HG03457 (cell line): Measurements from ENCODE around the gene SLC2A4RG.

ENCODE experiments used
- ATAC-seq: cut with Tn5 transposase; IDR thresholded peaks from one replicate; pipeline ENCODE4 v1.9.1; 2021; ENCODE audit warnings: moderate number of reproducible peaks; ENCODE audit not compliant: unreplicated experiment

SLC2A4RG gene, protein sequence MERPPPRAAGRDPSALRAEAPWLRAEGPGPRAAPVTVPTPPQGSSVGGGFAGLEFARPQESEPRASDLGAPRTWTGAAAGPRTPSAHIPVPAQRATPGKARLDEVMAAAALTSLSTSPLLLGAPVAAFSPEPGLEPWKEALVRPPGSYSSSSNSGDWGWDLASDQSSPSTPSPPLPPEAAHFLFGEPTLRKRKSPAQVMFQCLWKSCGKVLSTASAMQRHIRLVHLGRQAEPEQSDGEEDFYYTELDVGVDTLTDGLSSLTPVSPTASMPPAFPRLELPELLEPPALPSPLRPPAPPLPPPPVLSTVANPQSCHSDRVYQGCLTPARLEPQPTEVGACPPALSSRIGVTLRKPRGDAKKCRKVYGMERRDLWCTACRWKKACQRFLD

DNA sequence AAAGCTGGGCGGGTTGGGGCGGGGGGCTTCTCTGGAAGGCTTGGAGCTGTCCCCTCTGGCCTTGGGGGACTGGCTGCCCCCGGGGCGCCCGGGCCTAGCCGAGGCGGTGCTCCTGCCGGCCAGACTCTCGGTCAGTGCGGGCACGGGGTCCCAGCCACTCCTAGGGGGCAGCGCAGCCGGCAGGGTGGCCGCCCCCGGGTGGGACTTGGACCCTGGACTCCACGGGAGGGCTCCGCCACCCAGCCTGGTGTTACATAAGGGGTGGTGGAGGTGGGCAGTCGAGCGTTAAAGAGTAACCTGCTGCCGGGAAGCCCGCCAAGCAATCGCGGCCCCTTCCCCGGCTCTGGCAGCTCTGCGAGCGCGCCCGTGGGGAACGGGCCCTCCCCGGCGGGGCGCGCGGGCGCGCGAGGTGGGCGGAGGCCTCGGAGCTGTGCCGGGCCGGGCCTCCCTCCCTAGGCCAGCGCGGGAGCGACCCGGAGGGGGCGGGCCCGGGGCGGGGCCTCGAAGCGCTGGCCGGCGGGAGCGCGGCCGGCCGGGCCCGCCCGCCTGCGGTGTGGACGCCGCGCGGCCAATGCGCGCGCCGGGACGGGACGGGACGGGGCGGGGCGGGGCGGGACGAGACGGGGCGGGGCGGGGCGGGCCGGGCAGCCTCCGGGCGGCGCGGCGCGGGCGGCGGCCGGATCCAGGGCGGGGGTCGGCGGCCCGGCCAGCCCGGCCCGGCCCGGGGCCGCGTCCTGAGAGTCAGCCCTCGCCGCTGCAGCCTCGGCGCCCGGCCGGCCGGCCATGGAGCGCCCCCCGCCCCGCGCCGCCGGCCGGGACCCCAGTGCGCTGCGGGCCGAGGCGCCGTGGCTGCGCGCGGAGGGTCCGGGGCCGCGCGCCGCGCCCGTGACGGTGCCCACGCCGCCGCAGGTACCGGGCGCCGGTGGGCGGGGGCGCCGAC lies at the start of gene SLC2A4RG:
Gene SLC2A4RG (plus strand): TSS at position 647 of the 940 bp plus-strand sequence. CDS start 137 bp downstream, at position 784.
- no peak for ATAC-seq

DNA sequence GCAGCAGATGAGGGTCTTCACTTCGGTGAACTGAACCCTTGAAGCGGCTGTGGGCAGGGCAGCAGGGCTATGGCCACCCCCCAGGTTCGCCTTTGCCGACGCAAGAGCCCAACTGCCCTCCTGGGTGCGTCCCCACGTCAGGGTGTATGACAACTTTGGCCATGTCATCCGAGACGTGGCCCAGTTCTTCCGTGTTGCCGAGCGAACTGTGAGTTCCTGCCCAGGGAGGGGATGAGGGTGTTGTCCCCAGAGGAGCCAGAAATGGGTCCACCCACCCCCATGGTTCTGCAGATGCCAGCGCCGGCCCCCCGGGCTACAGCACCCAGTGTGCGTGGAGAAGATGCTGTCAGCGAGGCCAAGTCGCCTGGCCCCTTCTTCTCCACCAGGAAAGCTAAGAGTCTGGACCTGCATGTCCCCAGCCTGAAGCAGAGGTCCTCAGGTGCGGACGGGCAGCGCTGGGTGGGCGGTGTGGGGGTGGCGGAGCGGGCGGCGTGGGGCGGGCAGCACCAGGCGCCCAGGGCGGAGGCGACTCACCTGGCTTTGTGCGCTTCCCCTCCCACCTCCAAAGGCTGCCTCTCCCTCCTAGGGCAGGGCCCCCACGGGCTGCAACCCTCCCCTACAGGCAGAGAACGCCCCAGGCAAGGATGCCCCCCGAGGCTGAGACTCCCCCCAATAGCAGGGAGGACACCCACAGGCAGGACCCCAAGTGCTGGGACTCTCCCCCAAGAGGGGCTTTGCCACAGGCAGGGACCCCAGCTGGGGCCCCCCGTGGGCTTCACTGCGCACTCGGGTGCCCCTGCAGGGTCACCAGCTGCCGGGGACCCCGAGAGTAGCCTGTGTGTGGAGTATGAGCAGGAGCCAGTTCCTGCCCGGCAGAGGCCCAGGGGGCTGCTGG lies 49.3 kb upstream of the SLC2A4RG start:
- no peak for ATAC-seq

DNA sequence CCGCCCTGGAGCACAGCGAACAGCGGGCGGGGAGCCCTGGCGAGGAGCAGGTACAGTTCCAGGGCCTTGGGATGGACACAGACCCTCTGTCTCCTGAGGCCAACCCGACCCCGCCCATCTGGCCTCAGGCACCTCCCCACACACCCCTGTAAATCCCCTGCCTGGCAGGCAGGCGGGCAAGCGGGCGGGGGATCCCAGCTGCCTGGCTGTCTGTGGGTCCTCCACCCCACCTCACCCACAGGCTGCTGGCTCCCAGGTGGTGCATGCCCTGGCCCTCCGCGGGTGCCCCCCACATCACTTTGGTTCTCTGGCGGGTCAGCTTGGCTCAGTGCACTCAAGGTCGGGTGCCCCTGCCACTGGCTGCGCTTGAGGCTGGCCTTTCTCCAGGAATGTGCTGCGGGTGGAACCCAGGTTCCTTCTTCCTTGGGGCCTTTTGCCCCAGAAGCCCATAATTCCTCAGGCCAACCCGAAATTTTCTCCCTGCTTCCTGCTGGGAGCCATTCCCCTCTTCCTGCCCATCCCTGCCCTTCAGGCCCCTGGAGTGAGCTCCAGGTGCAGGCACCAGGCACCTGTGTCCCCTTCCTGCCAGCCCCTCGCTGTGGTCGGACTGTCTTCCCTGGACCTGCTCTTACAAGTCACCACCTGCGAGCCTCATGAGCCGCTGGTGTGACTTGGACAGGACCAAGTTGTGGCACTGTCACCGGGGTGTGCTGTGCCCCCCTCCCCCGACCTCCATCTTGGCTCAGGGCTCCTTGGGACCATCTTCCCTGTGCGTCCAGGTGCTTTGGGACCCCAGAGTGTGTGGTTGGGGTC lies 48.5 kb upstream of the SLC2A4RG start:
- no peak for ATAC-seq

DNA sequence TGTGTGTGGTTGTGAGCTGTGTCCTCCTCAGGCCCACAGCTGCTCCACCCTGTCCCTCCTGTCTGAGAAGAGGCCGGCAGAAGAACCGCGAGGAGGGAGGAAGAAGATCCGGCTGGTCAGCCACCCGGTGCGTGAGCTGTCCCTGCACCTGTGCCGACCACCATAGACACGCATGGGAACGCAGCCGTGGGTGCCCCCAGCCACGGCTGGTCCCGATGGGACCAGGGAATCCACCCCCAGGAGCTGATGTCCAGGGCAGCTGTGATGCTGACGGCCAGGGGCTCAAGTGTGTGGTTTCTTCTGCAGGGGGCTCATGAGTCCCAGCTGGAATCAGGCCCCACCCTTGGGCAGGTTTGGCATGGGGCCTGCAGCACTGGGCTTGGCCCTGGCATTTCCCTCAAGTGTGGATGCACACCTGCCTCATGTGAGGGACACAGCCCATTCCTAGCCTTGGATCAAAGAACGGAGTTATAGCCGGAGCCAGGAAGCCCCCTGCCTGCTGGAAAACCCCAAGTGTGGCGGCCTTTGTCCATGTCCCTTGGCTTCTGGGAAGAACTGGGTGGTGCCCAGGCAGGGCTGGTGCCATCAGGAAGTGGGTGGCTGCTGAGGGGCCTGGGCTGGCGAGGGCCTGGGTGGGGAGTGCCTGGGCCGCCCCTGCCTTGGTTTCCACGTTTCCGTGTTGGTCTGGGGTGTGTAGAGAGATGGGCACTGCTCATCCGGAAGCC lies 47.7 kb upstream of the SLC2A4RG start:
- ATAC-seq = no peak

DNA sequence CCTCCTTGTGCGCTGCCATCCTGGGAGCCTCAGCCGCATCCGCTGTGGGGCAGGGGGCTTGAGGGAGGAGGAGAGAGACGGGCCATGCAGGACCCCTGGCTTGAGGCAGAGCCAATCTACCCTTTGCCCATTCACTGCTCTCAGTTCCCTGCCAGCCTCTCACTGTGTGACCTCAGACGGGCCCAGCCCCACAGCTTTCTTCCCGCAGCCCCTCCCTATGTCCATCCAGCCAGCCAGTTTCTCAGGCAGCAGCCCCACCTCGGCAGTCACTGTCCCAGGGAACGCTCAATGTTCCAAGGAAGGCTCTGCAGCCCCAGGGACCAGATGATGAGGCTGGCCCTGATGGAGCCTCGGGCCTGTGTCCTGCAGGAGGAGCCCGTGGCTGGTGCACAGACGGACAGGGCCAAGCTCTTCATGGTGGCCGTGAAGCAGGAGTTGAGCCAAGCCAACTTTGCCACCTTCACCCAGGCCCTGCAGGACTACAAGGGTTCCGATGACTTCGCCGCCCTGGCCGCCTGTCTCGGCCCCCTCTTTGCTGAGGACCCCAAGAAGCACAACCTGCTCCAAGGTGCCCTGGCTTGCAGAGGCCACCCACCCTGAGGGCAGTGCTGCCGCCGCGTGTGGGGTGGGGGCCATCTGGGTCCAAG lies 47.0 kb upstream of the SLC2A4RG start:
- ATAC-seq = no peak

DNA sequence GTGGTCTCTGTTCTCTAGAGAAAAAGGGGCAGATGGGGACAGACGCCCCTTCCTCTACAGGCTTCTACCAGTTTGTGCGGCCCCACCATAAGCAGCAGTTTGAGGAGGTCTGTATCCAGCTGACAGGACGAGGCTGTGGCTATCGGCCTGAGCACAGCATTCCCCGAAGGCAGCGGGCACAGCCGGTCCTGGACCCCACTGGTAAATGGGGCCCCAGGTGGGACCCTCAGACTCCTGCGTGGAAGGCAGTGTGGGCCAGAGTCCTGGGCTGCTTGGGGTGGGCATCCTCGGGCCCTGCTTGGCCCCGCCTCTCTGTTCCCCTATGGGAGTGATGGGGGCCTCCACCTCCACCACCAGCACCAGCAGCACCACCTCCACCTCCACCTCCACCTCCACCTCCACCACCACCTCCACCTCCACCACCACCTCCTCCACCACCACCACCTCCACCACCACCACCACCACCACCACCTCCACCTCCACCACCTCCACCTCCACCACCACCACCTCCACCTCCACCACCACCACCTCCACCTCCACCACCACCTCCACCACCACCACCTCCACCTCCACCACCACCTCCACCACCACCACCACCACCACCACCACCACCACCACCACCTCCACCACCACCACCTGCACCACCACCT lies 46.4 kb upstream of the SLC2A4RG start:
- no peak for ATAC-seq

DNA sequence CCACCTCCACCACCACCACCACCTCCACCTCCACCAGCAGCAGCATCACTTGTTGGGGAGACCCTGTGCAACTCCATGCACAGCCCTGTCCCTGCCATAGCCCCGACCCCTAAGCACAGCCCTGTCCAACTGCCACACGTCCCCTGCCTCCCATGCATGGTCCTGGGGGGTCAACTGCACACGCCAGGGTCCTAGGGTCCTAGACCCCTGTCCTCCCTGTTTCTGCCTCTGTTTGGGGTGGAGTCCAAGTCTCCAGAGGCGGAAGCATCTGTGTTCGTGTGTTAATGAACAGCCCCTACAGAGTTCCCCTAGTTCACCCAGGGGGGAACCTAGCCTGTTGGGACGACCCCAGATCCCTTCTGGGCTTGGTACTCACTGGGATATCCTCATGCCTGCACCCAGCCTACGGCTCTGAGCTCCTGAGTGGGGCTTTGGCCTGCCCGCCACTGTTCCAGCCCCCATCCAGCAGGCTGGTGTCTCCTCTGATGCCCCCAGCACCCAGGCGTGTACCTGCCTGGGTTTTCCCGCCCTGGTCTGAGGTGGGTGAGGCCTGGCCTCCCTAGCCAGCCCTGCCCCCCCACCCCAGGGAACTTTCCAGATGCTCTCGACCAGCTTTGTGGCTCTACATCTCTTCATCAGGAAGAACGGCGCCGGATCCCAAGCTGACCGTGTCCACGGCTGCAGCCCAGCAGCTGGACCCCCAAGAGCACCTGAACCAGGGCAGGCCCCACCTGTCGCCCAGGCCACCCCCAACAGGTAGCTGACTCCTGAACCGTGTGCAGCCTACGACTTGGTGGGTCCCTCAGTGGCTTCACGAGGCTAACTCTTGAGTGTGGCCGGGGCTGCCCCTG lies 45.6 kb upstream of the SLC2A4RG start:
- ATAC-seq = no peak

DNA sequence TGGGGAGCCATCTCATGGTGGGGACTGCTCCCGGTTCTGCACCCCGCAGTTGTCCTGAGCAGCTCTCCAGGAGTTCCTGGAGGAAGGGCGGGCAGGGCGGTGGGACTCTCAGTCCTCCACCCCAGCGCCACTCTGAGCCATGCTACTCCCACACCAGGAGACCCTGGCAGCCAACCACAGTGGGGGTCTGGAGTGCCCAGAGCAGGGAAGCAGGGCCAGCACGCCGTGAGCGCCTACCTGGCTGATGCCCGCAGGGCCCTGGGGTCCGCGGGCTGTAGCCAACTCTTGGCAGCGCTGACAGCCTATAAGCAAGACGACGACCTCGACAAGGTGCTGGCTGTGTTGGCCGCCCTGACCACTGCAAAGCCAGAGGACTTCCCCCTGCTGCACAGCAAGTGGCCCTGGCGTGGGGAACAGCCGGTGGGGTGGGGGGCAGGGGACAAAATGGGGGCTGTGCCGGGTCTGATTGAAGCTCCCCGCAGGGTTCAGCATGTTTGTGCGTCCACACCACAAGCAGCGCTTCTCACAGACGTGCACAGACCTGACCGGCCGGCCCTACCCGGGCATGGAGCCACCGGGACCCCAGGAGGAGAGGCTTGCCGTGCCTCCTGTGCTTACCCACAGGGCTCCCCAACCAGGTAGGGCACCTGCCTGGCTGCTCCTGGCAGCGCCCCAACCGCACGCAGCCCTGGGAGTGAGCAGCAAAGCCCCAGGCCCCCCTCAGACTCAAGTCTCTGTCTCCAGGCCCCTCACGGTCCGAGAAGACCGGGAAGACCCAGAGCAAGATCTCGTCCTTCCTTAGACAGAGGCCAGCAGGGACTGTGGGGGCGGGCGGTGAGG lies 44.8 kb upstream of the SLC2A4RG start:
- no peak for ATAC-seq

DNA sequence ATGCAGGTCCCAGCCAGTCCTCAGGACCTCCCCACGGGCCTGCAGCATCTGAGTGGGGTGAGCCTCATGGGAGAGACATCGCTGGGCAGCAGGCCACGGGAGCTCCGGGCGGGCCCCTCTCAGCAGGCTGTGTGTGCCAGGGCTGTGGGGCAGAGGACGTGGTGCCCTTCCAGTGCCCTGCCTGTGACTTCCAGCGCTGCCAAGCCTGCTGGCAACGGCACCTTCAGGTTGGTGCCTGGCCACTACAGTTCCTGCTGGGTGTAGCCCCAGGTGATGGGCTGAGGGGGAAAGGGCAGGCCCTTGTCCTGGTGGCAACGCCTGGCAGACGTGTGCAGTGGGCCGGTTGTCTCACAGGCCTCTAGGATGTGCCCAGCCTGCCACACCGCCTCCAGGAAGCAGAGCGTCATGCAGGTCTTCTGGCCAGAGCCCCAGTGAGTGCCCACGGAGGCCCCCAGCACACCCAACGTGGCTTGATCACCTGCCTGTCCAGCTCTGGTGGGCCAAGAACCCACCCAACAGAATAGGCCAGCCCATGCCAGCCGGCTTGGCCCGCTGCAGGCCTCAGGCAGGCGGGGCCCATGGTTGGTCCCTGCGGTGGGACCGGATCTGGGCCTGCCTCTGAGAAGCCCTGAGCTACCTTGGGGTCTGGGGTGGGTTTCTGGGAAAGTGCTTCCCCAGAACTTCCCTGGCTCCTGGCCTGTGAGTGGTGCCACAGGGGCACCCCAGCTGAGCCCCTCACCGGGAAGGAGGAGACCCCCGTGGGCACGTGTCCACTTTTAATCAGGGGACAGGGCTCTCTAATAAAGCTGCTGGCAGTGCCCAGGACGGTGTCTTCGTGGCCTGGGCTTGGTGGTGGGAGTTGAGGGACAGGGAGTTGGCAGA lies 43.9 kb upstream of the SLC2A4RG start:
- no peak for ATAC-seq

DNA sequence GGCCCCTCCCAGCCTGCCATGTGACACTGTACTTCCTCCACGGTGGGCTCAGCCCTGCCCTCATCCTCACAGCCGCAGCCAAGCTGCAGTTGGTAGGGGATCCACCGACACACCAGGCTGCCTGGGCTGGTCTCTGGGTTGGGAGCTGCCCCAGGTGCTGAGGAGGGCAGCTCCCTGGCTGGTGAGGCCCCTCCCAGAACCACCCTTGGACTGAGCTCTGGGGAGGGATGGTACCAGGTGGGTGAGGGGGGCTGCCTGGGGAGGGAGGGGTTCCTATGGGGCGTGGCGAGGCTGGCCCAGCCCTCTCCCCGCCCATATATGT lies 43.3 kb upstream of the SLC2A4RG start:
- ATAC-seq = no peak

DNA sequence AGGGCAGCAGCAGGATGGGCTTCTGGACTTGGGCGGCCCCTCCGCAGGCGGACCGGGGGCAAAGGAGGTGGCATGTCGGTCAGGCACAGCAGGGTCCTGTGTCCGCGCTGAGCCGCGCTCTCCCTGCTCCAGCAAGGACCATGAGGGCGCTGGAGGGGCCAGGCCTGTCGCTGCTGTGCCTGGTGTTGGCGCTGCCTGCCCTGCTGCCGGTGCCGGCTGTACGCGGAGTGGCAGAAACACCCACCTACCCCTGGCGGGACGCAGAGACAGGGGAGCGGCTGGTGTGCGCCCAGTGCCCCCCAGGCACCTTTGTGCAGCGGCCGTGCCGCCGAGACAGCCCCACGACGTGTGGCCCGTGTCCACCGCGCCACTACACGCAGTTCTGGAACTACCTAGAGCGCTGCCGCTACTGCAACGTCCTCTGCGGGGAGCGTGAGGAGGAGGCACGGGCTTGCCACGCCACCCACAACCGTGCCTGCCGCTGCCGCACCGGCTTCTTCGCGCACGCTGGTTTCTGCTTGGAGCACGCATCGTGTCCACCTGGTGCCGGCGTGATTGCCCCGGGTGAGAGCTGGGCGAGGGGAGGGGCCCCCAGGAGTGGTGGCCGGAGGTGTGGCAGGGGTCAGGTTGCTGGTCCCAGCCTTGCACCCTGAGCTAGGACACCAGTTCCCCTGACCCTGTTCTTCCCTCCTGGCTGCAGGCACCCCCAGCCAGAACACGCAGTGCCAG lies 42.8 kb upstream of the SLC2A4RG start, which contains the start of gene TNFRSF6B:
Gene TNFRSF6B (plus strand): TSS at position 25 of the 729 bp plus-strand sequence. CDS start 116 bp downstream, at position 141.
- no peak for ATAC-seq

DNA sequence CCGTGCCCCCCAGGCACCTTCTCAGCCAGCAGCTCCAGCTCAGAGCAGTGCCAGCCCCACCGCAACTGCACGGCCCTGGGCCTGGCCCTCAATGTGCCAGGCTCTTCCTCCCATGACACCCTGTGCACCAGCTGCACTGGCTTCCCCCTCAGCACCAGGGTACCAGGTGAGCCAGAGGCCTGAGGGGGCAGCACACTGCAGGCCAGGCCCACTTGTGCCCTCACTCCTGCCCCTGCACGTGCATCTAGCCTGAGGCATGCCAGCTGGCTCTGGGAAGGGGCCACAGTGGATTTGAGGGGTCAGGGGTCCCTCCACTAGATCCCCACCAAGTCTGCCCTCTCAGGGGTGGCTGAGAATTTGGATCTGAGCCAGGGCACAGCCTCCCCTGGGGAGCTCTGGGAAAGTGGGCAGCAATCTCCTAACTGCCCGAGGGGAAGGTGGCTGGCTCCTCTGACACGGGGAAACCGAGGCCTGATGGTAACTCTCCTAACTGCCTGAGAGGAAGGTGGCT lies 42.2 kb upstream of the SLC2A4RG start:
- no peak for ATAC-seq

DNA sequence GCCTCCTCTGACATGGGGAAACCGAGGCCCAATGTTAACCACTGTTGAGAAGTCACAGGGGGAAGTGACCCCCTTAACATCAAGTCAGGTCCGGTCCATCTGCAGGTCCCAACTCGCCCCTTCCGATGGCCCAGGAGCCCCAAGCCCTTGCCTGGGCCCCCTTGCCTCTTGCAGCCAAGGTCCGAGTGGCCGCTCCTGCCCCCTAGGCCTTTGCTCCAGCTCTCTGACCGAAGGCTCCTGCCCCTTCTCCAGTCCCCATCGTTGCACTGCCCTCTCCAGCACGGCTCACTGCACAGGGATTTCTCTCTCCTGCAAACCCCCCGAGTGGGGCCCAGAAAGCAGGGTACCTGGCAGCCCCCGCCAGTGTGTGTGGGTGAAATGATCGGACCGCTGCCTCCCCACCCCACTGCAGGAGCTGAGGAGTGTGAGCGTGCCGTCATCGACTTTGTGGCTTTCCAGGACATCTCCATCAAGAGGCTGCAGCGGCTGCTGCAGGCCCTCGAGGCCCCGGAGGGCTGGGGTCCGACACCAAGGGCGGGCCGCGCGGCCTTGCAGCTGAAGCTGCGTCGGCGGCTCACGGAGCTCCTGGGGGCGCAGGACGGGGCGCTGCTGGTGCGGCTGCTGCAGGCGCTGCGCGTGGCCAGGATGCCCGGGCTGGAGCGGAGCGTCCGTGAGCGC lies 41.6 kb upstream of the SLC2A4RG start:
- ATAC-seq = no peak
